Large intestine (tissue), 3 donors: ENCODE measurements around the gene ADARB2. TPM values are rescaled to one million over a fixed set of nuclear protein-coding genes. Genes with fewer than 3 reads are reported as not detected.

Experiments used
- DNase-seq, 2 donors: peaks; one replicate each; pipeline versions ENCODE4 v3.0.0 to v3.0.0-alpha.2; 2013
- H3K27ac ChIP-seq: one replicate; pipeline ENCODE4 v1.5.1; 2013; ENCODE audit warnings: low read length
- H3K27me3 ChIP-seq: 2 replicates; pipeline ENCODE4 v1.6.1; 2013; ENCODE audit warnings: low read length; ENCODE audit not compliant: control insufficient read depth, insufficient read depth
- H3K36me3 ChIP-seq: 2 replicates; pipeline ENCODE4 v1.6.1; 2013; ENCODE audit warnings: low read length; ENCODE audit not compliant: control insufficient read depth, insufficient read depth
- H3K4me1 ChIP-seq: one replicate; pipeline ENCODE4 v1.6.1; 2013; ENCODE audit warnings: low read length; ENCODE audit not compliant: control insufficient read depth, insufficient read depth
- H3K4me3 ChIP-seq: one replicate; pipeline ENCODE4 v1.5.1; 2013; ENCODE audit warnings: low read length
- H3K9me3 ChIP-seq: one replicate; pipeline ENCODE4 v1.6.1; 2013; ENCODE audit warnings: mild to moderate bottlenecking, low read depth, low read length, moderate library complexity; ENCODE audit not compliant: control insufficient read depth
- WGBS: methylation state at CpG from one replicate; pipeline ENCODE4 v1.1.5; 2013; ENCODE audit warnings: low lambda C conversion rate; ENCODE audit not compliant: insufficient coverage; 5-methylcytosine and 5-hydroxymethylcytosine counted together
- polyA plus RNA-seq: library from polyadenylated mRNA; unstranded; fragments of 120-200 nt; gene quantifications from one replicate; pipeline ENCODE4 v1.2.1, GENCODE V29; 2013

The ADARB2 gene
- polyA plus RNA-seq, 1 donor: 0.52 TPM

DNA sequence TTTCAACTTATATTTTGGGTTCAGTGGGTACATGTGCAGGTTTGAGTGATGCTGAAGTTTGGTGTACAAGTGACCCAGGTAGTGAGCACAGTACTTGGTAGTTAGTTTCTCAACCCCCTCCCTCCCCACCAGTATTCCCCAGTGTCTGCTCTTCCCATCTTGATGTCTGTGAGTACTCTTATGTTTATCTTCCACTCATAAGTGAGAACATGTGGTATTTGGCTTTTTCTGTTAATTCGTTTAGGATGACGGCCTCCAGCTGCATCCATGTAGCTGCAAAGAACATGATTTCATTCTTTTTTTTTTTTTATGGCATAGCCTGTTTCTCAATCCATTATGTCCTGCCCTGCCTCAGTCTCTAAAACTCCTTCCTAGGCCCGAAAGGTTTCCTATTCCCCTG is 459.0 kb downstream of the ADARB2 start:
- DNase-seq: no peak
- Histone ChIP-seq H3K27me3 (no peaks in the 10 kb centered on the region), H3K4me3 (no peak overlapping the region), H3K36me3 (no peaks in the 10 kb centered on the region), H3K9me3 (peaks cover 3% of the 10 kb centered on the region), H3K4me1 (no peaks in the 10 kb centered on the region), H3K27ac (no peak overlapping the region)
- 86% methylated on average over 3 of the region's 3 CpGs for WGBS

DNA sequence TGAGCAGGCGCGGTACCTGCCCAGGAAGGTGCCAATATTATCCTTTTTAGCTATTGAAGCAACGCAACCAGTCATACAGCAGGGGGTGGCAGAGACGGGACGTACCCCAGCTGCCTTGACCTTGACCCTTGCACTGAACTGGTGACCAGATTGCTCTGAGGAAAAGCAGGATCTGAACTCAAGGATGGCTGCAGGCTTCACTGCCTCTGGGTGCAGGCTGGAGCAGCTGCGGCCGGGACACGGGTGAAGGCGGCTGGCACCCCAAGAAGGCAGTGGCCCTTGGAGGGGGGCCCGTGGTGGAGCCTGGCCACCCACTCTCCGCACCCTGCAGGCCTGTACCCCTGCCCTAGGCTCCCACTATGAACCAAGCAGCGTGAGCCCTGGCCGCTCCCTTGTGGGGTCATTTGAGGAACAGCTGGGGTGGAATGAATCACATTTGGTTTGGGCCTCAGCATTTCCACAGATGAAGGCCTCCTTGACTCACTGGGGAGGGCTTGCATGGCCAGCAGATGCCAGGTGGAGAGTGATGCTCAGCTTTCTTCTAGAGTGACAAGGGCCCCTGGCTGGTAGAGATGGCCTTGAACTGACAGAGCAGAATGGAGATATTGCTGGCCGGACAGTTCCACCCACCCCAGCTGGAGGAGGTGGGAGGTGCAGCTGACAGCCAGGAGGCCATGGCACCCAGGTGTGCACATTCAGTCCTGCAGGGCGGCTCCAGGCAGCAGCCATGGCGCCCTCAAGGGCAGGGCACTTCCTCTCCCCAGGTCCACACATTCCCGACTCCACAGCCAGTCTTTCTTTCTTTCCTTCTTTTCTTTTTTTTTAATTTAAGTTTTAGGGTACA is 462.4 kb downstream of the ADARB2 start:
- Histone ChIP-seq H3K27me3 (no peaks in the 10 kb centered on the region), H3K4me3 (no peak overlapping the region), H3K27ac (no peak overlapping the region), H3K36me3 (no peaks in the 10 kb centered on the region), H3K9me3 (peaks cover 3% of the 10 kb centered on the region), H3K4me1 (no peaks in the 10 kb centered on the region)
- DNase-seq: no peak
- WGBS: no CpG with 5 or more reads among the region's 17 CpGs

DNA sequence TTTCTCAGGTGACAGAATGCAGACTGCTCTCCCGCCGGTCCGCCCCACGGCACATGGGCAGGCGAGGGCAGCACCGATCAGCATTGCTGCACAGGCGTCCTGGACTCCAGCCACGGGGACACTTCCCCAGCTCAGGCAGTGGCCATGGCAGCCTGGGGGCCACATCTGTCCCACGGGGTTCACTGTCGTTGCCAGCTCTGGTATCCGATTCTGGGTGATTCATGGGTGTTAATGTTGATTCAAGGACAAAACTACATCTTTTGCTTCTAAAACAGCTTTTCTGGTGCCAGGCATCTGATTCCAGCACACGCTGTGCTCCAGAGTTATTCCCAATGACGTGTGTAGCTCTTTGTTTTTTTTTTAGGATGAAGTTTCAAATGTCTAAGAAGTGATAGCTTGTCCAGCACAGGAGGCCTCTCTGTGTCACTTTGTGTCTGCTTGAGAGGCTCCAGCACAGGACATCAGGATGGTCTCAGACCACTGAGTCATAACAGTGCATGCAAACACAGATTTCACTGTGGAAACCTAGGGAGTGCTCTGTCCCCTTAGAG is 463.1 kb downstream of the ADARB2 start:
- 73% methylated on average over 2 of the region's 13 CpGs for WGBS

DNA sequence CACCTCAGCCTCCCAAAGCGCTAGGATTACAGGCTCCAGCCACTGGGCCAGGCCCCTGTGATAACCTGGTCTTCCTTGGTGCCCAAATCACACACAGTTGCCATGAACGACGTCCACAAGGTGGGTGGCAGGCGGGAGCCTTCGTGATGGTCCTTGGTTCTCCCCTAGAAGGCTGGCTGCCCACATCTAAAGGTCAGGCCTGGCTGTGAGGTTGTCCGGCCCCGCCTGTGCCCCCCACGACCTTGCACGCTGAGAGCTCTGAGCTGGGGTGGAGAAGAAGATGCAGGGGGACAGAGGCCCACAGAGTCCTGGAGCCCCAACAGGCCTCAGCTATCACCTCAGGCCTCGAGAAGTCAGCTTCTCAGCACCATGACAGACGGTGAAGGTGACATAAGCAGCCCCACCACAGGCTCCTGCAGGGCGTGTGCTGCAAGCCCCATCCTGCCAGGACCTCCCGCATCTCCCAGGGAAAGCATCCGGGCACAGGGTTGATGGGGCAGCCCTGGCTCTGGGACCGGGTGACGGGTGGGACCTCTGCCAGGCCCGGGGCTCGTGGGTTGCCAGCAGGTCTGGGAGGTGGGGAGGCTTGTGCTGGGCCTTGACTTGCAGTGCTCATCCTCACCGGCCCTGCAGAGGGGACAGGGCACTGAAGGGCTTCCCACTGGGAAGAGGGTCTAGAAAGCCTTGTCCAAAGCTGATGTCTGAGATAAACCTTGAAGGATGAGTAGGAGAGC is 463.8 kb downstream of the ADARB2 start:
- H3K4me1 ChIP-seq: no peaks in the 10 kb centered on the region
- no peak for DNase-seq
- H3K9me3 ChIP-seq: peaks cover 3% of the 10 kb centered on the region
- WGBS: no CpG with 5 or more reads among the region's 19 CpGs
- H3K4me3 ChIP-seq: no peak overlapping the region
- no peak overlapping the region for H3K27ac ChIP-seq
- no peaks in the 10 kb centered on the region for H3K36me3 ChIP-seq
- no peaks in the 10 kb centered on the region for H3K27me3 ChIP-seq

More for the DNA sequence above, 463.1 kb downstream of the ADARB2 start:
- H3K36me3 ChIP-seq: no peaks in the 10 kb centered on the region
- H3K27ac ChIP-seq: no peak overlapping the region
- H3K9me3 ChIP-seq: peaks cover 3% of the 10 kb centered on the region
- H3K27me3 ChIP-seq: no peaks in the 10 kb centered on the region
- H3K4me1 ChIP-seq: no peaks in the 10 kb centered on the region
- no peak for DNase-seq
- H3K4me3 ChIP-seq: no peak overlapping the region

DNA sequence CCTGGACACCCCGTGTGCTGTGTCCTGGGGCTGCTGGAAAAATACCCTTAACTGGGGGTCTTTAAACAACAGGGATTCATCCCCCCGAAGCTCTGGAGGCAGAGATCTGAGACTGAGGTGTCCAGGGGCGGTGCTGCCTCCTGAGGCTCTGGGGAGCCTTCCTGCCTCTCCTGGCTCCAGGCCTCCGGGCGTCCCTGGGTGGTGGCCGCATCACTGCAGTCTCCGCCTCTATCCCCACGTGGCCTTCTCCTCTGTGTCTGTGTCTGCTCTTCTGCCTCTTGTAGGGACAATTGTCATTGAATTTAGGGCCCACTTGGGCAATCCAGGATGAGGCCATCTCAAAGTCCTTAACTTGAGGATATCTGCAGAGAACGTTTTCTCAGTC is 464.6 kb downstream of the ADARB2 start:
- peaks cover 3% of the 10 kb centered on the region for H3K9me3 ChIP-seq
- DNase-seq: no peak
- no peak overlapping the region for H3K27ac ChIP-seq
- H3K36me3 ChIP-seq: no peaks in the 10 kb centered on the region
- no peaks in the 10 kb centered on the region for H3K27me3 ChIP-seq
- no peak overlapping the region for H3K4me3 ChIP-seq
- no CpG with 5 or more reads among the region's 9 CpGs for WGBS
- H3K4me1 ChIP-seq: no peaks in the 10 kb centered on the region

DNA sequence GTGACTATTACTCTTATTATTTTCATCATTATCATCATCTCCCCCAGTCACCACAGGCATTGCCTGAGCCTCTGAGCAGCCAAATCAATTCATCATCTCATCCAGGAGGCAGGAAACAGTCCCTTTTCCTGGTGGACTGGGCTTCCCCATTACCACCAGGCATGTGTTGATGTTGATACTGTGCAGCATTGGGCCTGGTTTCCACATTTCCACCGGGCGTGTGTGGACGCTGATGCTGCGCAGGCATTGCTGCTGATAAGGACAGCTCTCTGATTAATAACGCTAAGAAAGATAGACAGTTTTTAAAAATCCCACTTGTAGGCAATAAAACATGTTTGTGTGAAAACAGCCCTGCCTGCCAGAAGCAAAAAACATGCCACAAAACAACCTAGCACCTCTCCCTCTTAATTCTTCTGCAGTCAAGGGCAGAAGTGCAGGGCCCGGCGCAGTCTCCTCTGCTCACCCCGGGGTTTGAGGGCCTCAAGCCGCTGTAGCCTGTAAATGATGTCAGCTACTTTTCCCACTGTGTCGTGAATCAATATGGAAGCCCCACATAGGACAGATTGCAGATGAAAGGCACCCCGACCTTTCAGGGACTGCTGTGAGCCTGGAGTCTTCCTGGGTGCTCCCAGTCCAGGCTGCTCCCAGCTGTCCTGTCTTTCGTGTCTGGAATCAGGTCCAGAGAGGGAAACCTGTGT is 465.1 kb downstream of the ADARB2 start:
- Histone ChIP-seq H3K36me3 (no peaks in the 10 kb centered on the region), H3K4me1 (no peaks in the 10 kb centered on the region), H3K27me3 (no peaks in the 10 kb centered on the region), H3K4me3 (no peak overlapping the region), H3K27ac (no peak overlapping the region), H3K9me3 (peaks cover 3% of the 10 kb centered on the region)
- no peak for DNase-seq
- WGBS: no CpG with 5 or more reads among the region's 12 CpGs

DNA sequence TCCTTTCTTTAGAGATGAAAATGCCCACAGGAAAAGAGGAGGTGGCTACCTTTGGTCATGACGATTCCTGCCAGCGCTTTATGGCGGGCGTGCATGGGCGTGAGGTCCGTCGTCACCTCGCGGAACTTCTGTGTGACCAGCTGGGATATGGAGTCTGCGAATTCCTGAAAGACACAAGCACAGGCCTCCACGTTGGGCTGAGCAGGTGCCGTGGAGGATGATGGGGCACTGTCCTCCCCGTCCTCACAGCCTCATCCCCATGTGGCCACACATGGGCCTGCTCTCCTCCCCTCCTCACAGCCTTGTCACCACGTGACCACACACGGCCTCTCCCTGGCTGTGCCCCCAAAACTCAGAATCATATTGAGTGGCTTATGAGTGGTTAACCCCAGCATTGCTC is 466.4 kb downstream of the ADARB2 start:
- no CpG with 5 or more reads among the region's 15 CpGs for WGBS
- Histone ChIP-seq H3K27me3 (no peaks in the 10 kb centered on the region), H3K4me1 (no peaks in the 10 kb centered on the region), H3K9me3 (peaks cover 3% of the 10 kb centered on the region), H3K27ac (no peak overlapping the region), H3K4me3 (no peak overlapping the region), H3K36me3 (no peaks in the 10 kb centered on the region)
- no peak for DNase-seq

DNA sequence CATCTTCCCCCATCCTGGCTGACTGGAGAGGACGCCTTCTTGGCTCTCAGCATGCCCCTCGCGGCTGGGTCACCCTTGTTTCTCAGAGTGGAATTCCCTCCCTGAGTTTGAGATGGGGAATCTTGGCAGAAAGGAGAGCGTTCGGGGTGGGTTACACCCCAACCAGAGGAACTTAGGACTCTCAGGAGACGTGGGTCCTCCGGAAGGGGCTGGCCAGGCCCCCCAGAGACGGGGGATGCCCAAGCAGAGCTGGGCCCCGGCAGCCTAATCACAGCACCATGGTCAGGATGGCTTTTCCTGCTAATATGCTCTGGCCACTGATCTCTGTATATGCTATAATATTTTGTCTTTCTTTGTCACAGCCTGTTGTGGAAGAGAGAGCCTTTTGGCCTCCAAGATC is 466.8 kb downstream of the ADARB2 start:
- no peak overlapping the region for H3K4me3 ChIP-seq
- H3K9me3 ChIP-seq: peaks cover 3% of the 10 kb centered on the region
- H3K36me3 ChIP-seq: no peaks in the 10 kb centered on the region
- H3K27me3 ChIP-seq: no peaks in the 10 kb centered on the region
- no CpG with 5 or more reads among the region's 9 CpGs for WGBS
- H3K27ac ChIP-seq: no peak overlapping the region
- H3K4me1 ChIP-seq: no peaks in the 10 kb centered on the region
- no peak for DNase-seq

DNA sequence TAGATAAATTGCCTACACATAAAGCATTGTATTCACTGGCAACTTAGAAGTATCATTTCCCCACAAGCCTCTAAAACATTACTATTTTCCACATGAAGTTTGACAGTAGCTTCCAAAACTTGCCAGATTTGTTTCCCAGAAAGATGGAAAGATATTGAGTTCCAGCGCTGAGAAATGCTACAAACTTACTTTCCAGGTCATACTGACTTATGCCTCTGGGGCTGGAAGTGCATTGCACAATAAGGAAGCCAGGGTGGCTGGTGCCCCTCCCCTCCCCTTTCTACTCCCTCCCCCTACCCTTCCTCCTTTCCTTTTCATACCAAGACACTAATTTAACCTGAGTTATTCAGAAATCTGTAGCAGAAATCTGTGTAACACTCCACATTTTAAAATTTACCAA is 468.5 kb downstream of the ADARB2 start:
- DNase-seq: no peak
- no peak overlapping the region for H3K27ac ChIP-seq
- no CpG with 5 or more reads among the region's 1 CpG for WGBS
- no peaks in the 10 kb centered on the region for H3K36me3 ChIP-seq
- H3K27me3 ChIP-seq: no peaks in the 10 kb centered on the region
- H3K4me1 ChIP-seq: no peaks in the 10 kb centered on the region
- no peaks in the 10 kb centered on the region for H3K9me3 ChIP-seq
- H3K4me3 ChIP-seq: no peak overlapping the region

DNA sequence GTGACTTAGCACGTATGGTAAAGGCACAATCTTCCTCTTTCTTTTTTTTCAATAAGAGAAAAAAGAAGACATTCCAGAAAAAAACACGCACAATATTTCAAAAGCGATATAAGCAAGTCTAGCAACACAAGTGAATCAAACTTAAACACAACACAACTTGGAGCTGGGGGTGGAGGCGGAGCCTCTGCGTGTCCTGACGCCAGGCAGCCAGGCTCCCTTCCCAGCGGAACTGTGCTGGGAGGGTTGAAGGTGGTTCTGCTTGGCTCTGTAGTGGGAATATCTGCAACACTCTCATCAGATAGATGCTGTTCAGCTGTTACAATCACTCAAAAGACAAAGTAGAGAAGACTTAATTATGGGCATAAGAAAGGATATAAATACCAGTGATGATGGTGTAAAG is 469.8 kb downstream of the ADARB2 start:
- H3K36me3 ChIP-seq: no peaks in the 10 kb centered on the region
- H3K4me3 ChIP-seq: no peak overlapping the region
- WGBS: 80% methylated on average over 1 of the region's 7 CpGs
- no peaks in the 10 kb centered on the region for H3K4me1 ChIP-seq
- H3K27ac ChIP-seq: no peak overlapping the region
- H3K27me3 ChIP-seq: no peaks in the 10 kb centered on the region
- no peak for DNase-seq
- H3K9me3 ChIP-seq: no peaks in the 10 kb centered on the region
